Motor neuron (in vitro differentiated cells): ENCODE measurements around the gene RDH11. TPM values are rescaled to one million over a fixed set of nuclear protein-coding genes. Genes with fewer than 3 reads are reported as not detected.
"Not testable (repeated sequence)": the region's sequence is repeated elsewhere in the genome, so short reads cannot be mapped to it uniquely, and the experiment has no call there.

Experiments
- ATAC-seq, 8 experiments: fragments of 200-7000 bp; cut with Tn5 transposase; replicated peaks in 6 of 8; 2 replicates each; pipeline ENCODE4 v1.8.0; 2021; ENCODE audit warnings: mild to moderate bottlenecking in 8 of 8, moderate library complexity in 8 of 8
- H3K27ac ChIP-seq, 2 donors: fragments of 250-450 bp; sonication (Bioruptor Pico); 2 replicates each; pipeline ENCODE4 v1.9.0; 2021; ENCODE audit warnings: antibody characterized with exemption in 2 of 2, mild to moderate bottlenecking in 2 of 2, moderate library complexity in 1 of 2
- H3K4me1 ChIP-seq, 2 donors: fragments of 250-450 bp; sonication (Bioruptor Pico); replicated peaks in 1 of 2; 2 replicates each; pipeline ENCODE4 v1.6.1; 2021; ENCODE audit warnings: antibody characterized with exemption in 2 of 2, mild to moderate bottlenecking in 2 of 2, moderate library complexity in 1 of 2
- H3K4me3 ChIP-seq, 5 donors: fragments of 250-450 bp; sonication (Bioruptor Pico); 2 replicates each; pipeline ENCODE4 v1.9.0; 2021; ENCODE audit warnings: antibody characterized with exemption in 5 of 5, mild to moderate bottlenecking in 5 of 5, moderate library complexity in 4 of 5
- WGBS, 10 experiments: fragments of 450-650 bp; shearing (Covaris generic); methylation state at CpG; one replicate each; pipeline ENCODE4 v1.0.0; 2022; 5-methylcytosine and 5-hydroxymethylcytosine counted together
- in situ Hi-C, 9 experiments: fragments of 400-800 bp; cut with MboI; loops; one replicate each; pipeline ENCODE4 v1.15.0; 2021; ENCODE audit warnings: low sequenced_read_pairs in 9 of 9, low pct_unique_long_range_greater_than_20kb in 2 of 9; ENCODE audit not compliant: unreplicated experiment in 9 of 9
- total RNA-seq, 8 experiments: library from RNA; unstranded; fragments of 300-600 nt; gene quantifications; 2 replicates each; pipeline versions ENCODE4 v1.2.3 to v1.2.4, GENCODE V29; 2022

RDH11 gene
- total RNA-seq, 8 experiments from 2014 or later = 60.9 to 89.8 (median 71.0) TPM

GRCh38 chr14:67722293-67722692, 26.7 kb upstream of the RDH11 start:
- in situ Hi-C loops = loop anchor here in 1 of 9 experiments (25.0 kb wide), 1 partner anchor 135 kb away; no protein-coding TSS in a partner anchor
- 0 to 58% (median 31%) methylated on average over 1 to 2 of the region's 3 CpGs; no CpG with 5 or more reads in 5 of the 10 experiments for WGBS, 10 experiments
- Histone ChIP-seq H3K27ac (no peak overlapping the region), H3K4me3 (no peak overlapping the region), H3K4me1 (peaks cover 0 to 2% of the 10 kb centered on the region in 2 donors)
- peak; percentile 49 to 96 (median 74) for ATAC-seq

- 17 to 100% (median 68%) methylated on average over 1 to 5 of the region's 5 CpGs; no CpG with 5 or more reads in 3 of the 10 experiments for WGBS, 10 experiments
Measured at GRCh38 chr14:67721875-67722274, 26.3 kb upstream of the RDH11 start.

GRCh38 chr14:67719866-67720265, 24.3 kb upstream of the RDH11 start:
- Histone ChIP-seq H3K4me1 (peaks cover 0 to 2% of the 10 kb centered on the region in 2 donors), H3K27ac (no peak overlapping the region), H3K4me3 (no peak overlapping the region)
- no peak for ATAC-seq
- in situ Hi-C loops = loop anchor here in 1 of 9 experiments (25.0 kb wide), 1 partner anchor 133 kb away; no protein-coding TSS in a partner anchor
- 0 to 41% (median 20%) methylated on average over 1 to 2 of the region's 2 CpGs; no CpG with 5 or more reads in 2 of the 10 experiments for WGBS, 10 experiments

More at GRCh38 chr14:67721875-67722274, 26.3 kb upstream of the RDH11 start:
- Histone ChIP-seq H3K27ac (no peak overlapping the region), H3K4me1 (peaks cover 0 to 2% of the 10 kb centered on the region in 2 donors), H3K4me3 (no peak overlapping the region)
- ATAC-seq = peak in 3 of 8 experiments; percentile 69 to 88 (median 86)
- in situ Hi-C loops = loop anchor here in 1 of 9 experiments (25.0 kb wide), 1 partner anchor 135 kb away; no protein-coding TSS in a partner anchor

GRCh38 chr14:67719385-67719784, 23.8 kb upstream of the RDH11 start:
- in situ Hi-C loops = loop anchor here in 1 of 9 experiments (25.0 kb wide), 1 partner anchor 132 kb away; no protein-coding TSS in a partner anchor
- ATAC-seq, H3K4me3 ChIP-seq, H3K27ac ChIP-seq, H3K4me1 ChIP-seq: not testable (repeated sequence)
- 13 to 86% (median 60%) methylated on average over 2 to 3 of the region's 3 CpGs; no CpG with 5 or more reads in 1 of the 10 experiments for WGBS, 10 experiments

- Histone ChIP-seq H3K27ac (no peak overlapping the region), H3K4me3 (no peak overlapping the region), H3K4me1 (peaks cover 0 to 2% of the 10 kb centered on the region in 2 donors)
- in situ Hi-C loops = loop anchor here in 1 of 9 experiments (25.0 kb wide), 1 partner anchor 131 kb away; no protein-coding TSS in a partner anchor
- peak in 5 of 8 experiments; percentile 74 to 99 (median 98) for ATAC-seq
- WGBS, 10 experiments = 20 to 68% (median 51%) methylated on average over 1 to 2 of the region's 2 CpGs; no CpG with 5 or more reads in 4 of the 10 experiments
Measured at GRCh38 chr14:67718265-67718664, 22.7 kb upstream of the RDH11 start.

- 44 to 100% (median 100%) methylated on average over 1 of the region's 1 CpG; no CpG with 5 or more reads in 1 of the 10 experiments for WGBS, 10 experiments
- ATAC-seq = no peak
- Histone ChIP-seq H3K4me1 (peaks cover 0 to 2% of the 10 kb centered on the region in 2 donors), H3K4me3 (no peak overlapping the region), H3K27ac (no peak overlapping the region)
- in situ Hi-C loops = loop anchor here in 1 of 9 experiments (25.0 kb wide), 1 partner anchor 130 kb away; no protein-coding TSS in a partner anchor
Measured at GRCh38 chr14:67717048-67717447, 21.5 kb upstream of the RDH11 start.

GRCh38 chr14:67710209-67710608, 14.6 kb upstream of the RDH11 start:
- Histone ChIP-seq H3K4me3 (no peak overlapping the region), H3K27ac (no peak overlapping the region), H3K4me1 (peaks cover 0 to 3% of the 10 kb centered on the region in 2 donors)
- in situ Hi-C loops = loop anchor here in 1 of 9 experiments (25.0 kb wide), 1 partner anchor 123 kb away; no protein-coding TSS in a partner anchor
- 33 to 100% (median 81%) methylated on average over 1 to 2 of the region's 2 CpGs for WGBS, 10 experiments
- ATAC-seq = no peak

GRCh38 chr14:67709796-67710195, 14.2 kb upstream of the RDH11 start:
- WGBS, 10 experiments = 0 to 50% (median 33%) methylated on average over 1 of the region's 1 CpG; no CpG with 5 or more reads in 3 of the 10 experiments
- not testable (repeated sequence) for H3K4me1 ChIP-seq, H3K27ac ChIP-seq, H3K4me3 ChIP-seq, ATAC-seq
- in situ Hi-C loops = loop anchor here in 1 of 9 experiments (25.0 kb wide), 1 partner anchor 122 kb away; no protein-coding TSS in a partner anchor

- H3K27ac ChIP-seq, ATAC-seq, H3K4me1 ChIP-seq, H3K4me3 ChIP-seq: not testable (repeated sequence)
- in situ Hi-C loops = loop anchor here in 1 of 9 experiments (25.0 kb wide), 1 partner anchor 122 kb away; no protein-coding TSS in a partner anchor
Measured at GRCh38 chr14:67709346-67709745, 13.8 kb upstream of the RDH11 start.

- ATAC-seq = no peak
- Histone ChIP-seq H3K4me3 (no peak overlapping the region), H3K4me1 (peaks cover 0 to 3% of the 10 kb centered on the region in 2 donors), H3K27ac (no peak overlapping the region)
- in situ Hi-C loops = loop anchor here in 1 of 9 experiments (25.0 kb wide), 1 partner anchor 118 kb away; no protein-coding TSS in a partner anchor
- WGBS, 10 experiments = 49 to 96% (median 72%) methylated on average over 3 of the region's 3 CpGs; no CpG with 5 or more reads in 1 of the 10 experiments
Measured at GRCh38 chr14:67705211-67705610, 9.6 kb upstream of the RDH11 start.

GRCh38 chr14:67704484-67705089, 9.0 kb upstream of the RDH11 start:
- Histone ChIP-seq H3K4me3 (no peak overlapping the region), H3K27ac (no peak overlapping the region), H3K4me1 (peaks cover 0 to 3% of the 10 kb centered on the region in 2 donors)
- in situ Hi-C loops = loop anchor here in 1 of 9 experiments (25.0 kb wide), 1 partner anchor 117 kb away; no protein-coding TSS in a partner anchor
- ATAC-seq = peak; percentile 62 to 91 (median 81)
- WGBS, 10 experiments = 0% methylated on average over 1 to 3 of the region's 3 CpGs; no CpG with 5 or more reads in 2 of the 10 experiments

GRCh38 chr14:67703997-67704396, 8.4 kb upstream of the RDH11 start:
- Histone ChIP-seq H3K4me3 (no peak overlapping the region), H3K4me1 (peaks cover 0 to 3% of the 10 kb centered on the region in 2 donors), H3K27ac (no peak overlapping the region)
- WGBS, 10 experiments = 0 to 100% (median 52%) methylated on average over 1 to 3 of the region's 3 CpGs
- in situ Hi-C loops = loop anchor here in 1 of 9 experiments (25.0 kb wide), 1 partner anchor 117 kb away; no protein-coding TSS in a partner anchor
- ATAC-seq = no peak

GRCh38 chr14:67701492-67701891, 5.9 kb upstream of the RDH11 start, which contains the start of gene RDH12:
TSS of gene RDH12 (plus strand) at chr14:67701886. CDS start at chr14:67722643, 20,757 bp downstream.
- not testable (repeated sequence) for H3K27ac ChIP-seq, H3K4me3 ChIP-seq, H3K4me1 ChIP-seq, ATAC-seq
- WGBS, 10 experiments = 75 to 100% (median 94%) methylated on average over 2 to 8 of the region's 8 CpGs
- in situ Hi-C loops = loop anchor here in 1 of 9 experiments (25.0 kb wide), 1 partner anchor 114 kb away; no protein-coding TSS in a partner anchor
